Mammary epithelial cell (primary cell): ENCODE results near the gene NAA40.

Experiments used
- CTCF ChIP-seq, 2 donors: IDR thresholded peaks in 1 of 2; conservative IDR thresholded peaks in 1 of 2; 2 replicates each; pipeline ENCODE4 v1.5.1; 2011 to 2012; ENCODE audit warnings: inconsistent platforms in 2 of 2, low read length in 2 of 2, mild to moderate bottlenecking in 2 of 2, control low read depth in 1 of 2, low read depth in 1 of 2; ENCODE audit not compliant: insufficient read depth in 1 of 2; ENCODE audit errors: extremely low read depth in 1 of 2
- EZH2 ChIP-seq: IDR thresholded peaks from 2 replicates; pipeline ENCODE4 v1.6.1; 2012; ENCODE audit warnings: low read length, inconsistent platforms, borderline replicate concordance

- TF ChIP-seq CTCF (conservative IDR thresholded peaks at IDR 0.05 in 1 of 2, IDR thresholded peaks at IDR 0.05 in 1 of 2; ENCODE audit: extremely low read depth in 1 of 2, insufficient read depth in 1 of 2, low read depth in 1 of 2, low read length in 2 of 2) = no peak
- TF ChIP-seq EZH2 = no peak
Measured at GRCh38 chr11:63939397-63939891, 642 bp downstream of the NAA40 start.
